GM18861 (cell line): ENCODE results near the gene CDK19.
"Not testable (repeated sequence)": the region's sequence is repeated elsewhere in the genome, so short reads cannot be mapped to it uniquely, and the experiment has no call there.

Source experiments
- ATAC-seq: cut with Tn5 transposase; IDR thresholded peaks from one replicate; pipeline ENCODE4 v1.9.1; 2021; ENCODE audit not compliant: unreplicated experiment

The CDK19 gene

DNA sequence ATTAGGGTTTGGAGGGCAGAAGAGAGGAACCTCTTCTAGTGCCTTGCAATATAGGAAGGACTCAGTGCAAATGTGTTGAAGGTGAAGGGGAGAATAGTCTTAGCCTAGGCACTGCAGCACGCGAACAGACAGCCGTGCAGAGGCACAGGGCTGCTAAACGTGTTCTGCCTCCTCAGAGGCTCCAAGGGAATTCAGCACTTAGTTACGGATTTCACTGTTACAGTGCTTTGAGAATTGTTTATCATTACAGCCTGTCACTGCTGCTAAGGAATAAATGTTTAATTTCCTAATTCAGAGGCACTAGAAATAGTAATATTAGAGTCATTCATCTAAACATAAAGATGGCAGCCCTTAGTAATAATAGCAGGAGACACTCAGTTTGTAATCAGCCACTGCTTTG, 222.5 kb downstream of the CDK19 start:
- no peak for ATAC-seq

DNA sequence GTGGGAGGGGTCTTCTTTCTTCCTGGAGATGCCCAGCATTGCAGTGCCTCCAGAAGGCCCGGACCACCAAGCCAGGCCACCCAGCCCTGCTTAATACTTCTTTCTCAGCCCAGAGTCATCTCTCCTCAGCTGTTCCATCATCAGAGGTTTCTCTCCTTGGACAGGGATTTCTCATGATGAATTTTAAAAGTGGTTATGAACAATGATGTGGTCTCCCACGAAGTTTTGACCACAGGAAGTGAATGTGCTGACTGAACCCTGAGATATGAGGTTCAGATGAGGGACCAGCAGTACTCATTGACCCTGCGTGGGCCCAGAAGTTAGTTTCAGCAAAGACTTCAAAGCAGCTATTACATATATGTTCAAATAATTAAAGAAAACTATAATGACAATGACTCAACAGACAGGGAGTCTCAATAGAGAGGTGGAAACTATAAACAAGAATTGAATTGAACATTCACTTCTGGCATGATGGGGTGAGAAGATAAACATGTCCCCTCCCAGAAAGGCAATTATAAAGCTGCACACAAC, 224.4 kb downstream of the CDK19 start:
- ATAC-seq = no peak

DNA sequence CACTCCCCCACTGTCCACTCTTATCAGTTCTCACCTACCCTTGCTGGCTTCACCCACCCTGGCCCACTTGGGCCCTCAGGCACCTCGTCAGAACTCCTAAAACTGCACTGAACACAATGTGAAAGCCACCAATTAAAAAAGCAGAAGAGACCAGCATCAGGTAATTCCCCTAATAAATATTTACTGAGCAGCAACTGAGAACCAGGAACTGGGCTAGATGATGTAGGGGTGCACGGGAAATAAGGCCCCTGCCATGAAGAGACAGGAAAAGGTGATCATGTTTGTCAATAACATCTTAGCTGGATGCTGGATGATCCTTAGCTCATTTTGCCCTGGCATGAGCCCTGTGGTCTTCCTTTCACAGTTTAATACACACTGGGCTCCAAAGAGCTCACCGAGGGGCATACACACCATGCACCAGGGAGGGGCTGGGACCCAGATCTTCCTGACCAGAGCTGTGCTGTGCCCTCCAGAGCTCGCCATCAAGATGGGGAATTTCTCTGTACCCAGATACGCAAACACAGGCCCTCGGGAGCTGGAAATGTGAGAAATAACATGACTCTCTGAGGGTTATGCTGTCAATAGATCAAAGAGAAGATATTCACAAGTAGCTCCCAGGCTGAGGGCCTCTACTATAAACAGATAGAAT, 225.3 kb downstream of the CDK19 start:
- ATAC-seq = peak; percentile 99

DNA sequence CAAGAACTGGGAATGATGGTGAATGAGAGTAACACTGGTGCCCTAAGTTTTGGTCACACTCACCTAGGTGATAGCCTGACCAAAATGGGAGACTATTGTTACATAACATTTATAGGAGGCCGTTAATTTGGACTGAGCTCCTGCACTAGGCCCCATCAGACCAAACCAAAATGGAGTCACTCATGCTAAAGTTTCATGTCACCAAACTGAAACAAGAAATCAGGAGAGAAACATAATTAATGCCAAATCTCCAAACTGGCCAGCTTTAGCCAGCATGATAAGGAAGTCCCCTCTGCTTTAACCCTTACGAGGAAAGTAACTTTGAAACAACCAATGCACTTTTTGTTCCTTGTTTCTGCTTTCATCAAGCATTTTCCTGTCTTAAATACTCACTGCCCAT, 227.9 kb downstream of the CDK19 start:
- ATAC-seq = no peak

DNA sequence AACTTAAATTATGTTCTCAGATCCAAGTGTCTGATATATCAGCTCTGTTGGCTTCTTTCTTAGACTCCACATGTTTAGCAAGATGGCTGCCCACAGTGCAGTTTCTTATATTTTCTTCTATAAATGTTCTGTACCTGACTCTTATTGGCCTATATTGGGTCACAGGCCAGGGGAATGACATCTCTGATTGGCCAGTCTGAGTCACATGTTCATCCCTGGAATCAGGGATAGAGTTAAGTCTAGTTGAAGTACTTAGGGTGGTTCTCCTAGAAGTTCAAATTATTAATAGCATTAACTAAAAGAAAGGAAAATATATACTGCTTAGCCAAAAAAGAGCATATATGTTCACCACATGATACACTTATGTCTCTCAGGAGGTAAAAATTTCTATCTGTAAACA, 233.6 kb downstream of the CDK19 start:
- ATAC-seq = no peak

DNA sequence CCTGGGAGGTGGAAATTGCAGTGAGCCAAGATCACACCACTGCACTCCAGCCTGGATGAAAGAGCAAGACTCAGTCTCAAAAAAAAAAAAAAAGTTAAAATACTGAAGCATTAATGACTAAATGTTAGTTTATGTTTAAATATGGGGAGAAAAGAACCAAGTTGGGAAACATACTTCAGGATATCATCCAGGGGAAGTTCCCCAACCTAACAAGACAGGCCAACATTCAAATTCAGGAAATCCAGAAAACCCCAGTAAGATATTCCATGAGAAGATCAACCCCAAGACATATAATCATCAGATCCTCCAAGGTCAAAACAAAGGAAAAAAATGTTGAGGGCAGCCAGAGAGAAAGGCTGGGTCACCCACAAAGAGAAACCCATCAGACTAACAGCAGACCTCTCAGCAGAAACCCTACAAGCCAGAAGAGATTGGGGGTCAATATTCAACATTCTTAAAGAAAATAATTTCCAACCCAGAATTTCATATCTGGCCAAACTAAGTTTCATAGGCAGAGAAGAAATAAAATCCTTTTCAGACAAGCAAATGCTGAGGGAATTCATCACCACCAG, 237.6 kb downstream of the CDK19 start:
- not testable (repeated sequence) for ATAC-seq

DNA sequence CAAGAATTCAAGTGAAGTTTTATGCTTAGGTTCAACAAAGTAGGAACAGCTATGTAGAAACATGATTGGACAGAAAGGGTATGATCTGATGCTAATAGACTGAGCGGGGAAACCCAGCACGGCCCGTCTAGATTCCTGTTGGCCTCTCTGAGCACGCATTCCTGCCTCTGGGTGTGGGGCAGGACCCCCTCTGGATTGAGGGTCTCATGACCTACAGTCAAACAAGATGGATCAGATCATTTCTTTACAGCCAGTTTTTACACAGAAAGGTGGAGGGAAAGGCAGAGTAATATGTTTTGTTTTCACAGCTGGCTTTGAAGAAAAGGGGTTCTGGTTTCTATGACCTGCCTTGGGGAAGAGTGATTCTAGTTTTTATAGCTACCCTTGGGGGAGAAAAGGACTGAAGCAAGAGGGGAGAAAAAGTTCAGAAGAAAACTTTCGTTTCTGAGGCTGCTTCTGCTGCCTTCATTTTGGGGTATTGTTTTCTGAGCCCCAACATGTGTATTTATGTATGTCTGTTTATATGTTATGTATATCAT, 239.3 kb downstream of the CDK19 start:
- ATAC-seq = no peak

DNA sequence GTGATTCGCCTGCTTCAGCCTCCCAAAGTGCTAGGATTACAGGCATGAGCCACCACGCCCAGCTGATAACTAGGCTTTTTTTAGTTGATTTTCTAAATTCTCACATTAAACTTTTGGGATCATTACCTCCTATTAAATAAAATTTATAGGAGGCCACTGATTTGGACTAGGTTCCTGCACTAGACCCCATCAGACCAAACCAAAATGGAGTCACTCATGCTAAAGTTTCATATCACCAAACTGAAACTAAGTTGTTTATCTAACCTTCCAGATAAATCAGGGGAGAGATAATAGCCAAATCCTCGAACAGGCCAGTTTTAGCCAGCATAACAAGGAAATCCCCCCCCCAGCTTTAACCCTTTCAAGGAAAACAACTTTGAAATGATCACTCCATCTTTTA, 240.5 kb downstream of the CDK19 start:
- ATAC-seq = no peak

DNA sequence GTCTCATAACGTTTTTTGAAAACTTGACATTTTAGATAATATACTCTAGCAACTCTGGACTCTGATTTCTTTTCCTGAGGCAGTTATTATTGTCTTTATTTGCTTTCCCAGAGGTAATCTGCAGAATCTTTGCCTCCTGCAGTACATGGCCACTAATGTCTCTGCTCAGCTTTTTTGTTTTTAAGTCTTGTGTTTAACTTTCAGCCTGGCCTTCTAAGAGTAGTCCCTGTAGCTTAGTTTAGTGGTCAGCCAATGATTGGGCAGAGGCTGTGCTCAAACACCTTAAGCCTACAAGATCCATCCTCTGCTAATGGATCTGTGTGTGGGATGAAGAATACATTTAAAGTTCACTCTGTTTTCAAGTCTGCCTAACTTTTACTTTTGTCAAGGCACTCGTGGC, 241.7 kb downstream of the CDK19 start:
- no peak for ATAC-seq

DNA sequence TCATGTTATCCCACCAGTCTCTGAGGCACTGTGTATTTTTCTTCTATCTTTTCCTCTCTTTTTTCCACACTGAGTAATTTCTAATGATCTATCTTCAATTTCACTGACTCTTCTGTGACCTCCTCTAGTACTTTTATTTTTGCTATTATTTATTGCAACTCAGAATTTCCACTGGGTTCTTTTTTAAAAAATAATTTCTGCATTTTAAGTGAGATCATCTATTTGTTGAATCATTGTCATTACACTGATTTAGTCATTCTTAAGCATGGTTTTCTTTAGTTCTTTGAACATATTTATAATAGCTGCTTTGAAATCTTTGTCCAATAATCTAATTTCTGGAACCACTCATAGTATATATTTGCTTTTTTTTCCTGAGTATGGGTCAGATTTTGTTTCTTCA, 242.1 kb downstream of the CDK19 start:
- ATAC-seq = no peak

DNA sequence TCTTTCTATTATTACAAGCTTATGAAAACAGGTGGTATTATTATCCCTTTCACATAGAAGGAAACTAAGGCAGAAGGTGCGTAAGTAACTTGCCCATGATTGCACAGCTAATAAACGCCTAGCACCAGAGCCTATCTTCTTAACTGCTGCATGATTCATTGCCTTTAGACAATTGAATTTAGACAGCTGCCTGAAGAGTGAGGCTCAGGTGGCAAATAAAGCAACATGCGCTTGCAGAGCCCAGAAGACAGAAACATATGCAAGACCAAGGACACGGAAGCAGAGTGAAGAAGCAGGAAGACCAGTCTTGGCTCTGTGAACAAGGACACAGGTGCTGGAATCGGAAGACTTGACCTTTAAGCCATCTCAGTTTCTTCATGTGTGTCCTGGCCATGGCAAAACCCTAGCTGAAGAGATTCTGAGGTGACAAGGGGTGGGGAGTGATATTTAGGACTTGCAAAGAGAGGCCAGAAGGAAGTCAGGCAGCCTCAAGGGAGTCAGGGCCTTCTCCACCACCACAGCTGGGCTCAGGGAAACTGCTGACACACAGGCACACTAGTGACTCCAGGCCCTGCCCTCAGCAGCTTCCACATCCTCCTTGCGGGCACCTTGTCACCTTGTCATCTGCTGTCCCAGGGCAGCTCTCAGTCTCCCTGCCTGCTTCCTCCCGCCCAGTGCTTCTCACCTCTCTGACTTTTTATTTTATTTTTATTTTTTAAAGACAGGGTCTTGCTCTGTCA, 247.1 kb downstream of the CDK19 start:
- ATAC-seq = no peak

DNA sequence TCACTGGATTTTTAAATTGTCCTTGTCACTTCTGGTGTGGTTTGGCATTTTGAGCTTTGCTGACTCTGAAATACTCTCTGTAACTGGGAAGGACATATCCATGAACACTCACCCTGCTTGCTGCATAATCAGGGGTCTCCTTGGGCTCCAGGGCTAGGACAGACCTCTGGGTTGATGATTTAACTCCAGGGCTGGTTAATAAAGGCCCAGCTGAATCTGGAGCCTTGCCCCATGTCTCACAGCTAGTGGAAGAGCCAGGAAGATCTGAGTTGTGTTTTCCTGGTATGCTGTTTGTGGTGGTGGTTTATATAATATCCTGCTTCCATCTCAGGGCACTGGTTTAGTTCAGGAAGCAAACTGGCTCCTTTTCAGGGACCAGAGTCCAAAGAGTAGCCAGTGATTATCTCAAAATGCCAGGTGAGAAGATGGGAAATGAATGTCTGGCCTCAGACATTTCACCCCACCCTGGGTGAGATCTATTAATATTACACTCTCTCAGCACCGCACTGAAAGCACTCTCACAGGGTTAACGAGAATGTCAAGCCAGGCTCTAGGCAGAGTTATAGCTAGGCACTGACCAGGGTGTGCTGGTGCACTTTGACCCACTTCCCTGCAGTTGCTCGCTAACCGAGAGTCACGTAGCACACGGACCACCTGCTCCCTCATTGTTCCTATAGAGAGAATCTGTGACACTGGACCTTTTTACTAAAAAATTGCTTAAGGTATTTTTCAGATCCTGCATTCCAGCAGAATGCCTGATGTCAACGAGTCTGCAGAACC, 248.7 kb downstream of the CDK19 start:
- no peak for ATAC-seq

DNA sequence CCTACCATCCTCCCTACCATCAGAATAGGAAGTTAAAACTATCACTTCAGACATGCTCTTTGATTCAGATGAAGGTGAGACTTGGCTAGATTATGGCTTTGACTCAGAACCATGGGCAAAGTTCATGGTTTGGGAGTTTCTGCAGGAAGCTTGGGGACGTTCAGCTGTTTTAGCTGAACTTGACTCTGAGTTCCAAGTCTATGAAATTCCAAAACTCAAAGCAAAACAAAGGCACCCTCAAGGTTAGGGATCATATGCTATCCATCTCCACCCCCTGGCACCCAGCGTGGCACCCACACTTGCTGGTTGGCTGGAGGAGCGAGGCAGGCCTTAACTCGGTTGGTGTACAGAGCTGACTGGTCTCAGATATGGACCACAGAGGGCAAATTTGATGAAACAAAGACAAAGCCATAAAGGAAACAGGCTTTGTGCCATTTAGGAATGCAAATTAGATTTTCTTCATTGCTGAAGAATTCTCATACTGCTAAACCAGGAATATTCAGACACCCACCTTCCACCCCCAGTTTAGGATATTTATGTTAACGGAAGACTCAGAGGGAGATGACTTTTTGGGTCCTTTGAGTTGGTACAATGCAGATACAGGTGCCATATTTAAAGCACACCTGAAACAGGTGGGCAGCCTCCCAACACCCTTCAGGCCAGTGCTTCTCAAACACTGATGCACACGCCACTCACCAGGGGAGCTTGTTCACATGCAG, 250.4 kb downstream of the CDK19 start:
- no peak for ATAC-seq

DNA sequence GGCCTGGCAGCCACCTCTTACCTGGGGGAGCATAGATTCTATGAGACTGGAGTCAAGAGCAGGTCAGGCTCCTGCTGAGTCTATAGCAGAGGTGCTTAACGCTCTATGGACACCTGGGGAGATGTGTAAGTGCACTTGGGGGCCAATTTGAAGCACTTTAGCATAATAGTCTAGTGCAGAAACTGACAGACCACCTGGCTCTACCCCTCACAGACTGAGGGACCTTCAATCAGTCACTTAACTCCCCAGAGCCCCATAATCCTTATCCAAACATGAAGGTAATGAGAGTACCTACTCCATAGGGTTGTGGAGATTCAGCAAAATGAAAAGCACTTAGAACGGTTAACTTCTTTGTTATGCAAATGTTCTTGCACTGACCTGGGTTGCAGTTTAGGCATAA, 251.6 kb downstream of the CDK19 start:
- ATAC-seq = no peak

DNA sequence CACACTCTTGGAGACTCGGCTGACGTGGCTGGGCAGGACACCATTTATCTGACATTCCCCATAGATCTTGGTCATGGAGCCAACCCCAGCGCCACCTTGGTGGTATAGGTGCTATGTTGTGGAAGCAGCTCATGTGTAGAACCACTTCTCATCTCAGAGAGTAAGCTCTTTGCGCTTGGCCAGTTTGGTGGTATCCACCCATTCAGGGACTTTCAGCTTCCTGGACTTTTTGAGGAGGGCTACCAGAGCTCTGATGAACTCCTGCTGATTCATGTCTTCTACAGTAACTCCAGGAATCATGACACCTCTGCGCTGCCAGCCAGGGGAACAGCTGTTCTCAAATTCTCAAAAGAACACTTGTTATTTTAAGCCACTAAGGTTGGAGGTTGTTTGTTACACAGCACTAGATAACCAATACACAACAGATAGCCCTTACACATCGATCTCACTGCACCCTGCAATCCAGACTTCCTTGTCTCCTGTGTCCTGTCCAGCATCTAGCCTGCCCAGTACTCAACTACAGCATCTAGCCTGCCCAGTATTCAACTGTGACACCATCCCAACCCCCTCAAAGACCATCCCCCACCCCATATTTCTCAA, 252.9 kb downstream of the CDK19 start:
- no peak for ATAC-seq

DNA sequence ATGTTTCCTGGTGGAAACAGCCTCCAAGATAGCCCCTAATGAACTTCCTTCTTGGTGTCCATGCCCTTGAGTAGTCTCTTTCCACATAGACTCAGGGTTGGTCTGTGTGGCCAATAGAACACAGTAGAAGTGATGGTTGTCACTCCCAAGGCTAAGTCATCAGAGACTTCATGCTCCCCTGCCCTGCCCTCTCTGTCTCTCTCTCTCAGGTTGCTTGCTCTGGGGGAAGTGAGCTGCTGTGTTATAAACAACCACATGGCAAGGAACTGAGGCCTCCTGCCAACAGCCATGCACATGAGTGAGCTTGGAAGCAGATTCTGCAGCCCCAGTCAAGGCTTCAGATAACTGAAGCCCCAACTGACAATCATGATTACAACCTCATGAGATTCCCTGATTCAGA, 253.6 kb downstream of the CDK19 start:
- no peak for ATAC-seq

DNA sequence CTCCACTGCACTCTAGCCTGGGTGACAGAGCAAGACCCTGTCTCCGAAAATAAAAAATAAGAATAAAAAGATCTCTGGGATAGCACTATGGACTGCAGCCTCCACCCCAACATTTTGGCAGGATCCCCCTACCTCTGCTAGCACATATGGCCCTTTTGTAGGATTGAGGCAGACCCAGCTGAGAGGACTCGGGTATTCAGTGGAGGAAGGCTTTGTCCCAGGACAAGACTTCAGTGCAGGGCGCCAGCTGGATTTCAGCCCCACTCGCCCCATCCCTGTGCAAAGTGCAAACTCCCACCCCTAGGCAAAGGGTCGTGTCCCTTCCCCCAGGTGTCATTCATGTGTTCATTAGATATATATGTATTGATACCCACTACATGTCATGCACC, 254.3 kb downstream of the CDK19 start:
- ATAC-seq = no peak

DNA sequence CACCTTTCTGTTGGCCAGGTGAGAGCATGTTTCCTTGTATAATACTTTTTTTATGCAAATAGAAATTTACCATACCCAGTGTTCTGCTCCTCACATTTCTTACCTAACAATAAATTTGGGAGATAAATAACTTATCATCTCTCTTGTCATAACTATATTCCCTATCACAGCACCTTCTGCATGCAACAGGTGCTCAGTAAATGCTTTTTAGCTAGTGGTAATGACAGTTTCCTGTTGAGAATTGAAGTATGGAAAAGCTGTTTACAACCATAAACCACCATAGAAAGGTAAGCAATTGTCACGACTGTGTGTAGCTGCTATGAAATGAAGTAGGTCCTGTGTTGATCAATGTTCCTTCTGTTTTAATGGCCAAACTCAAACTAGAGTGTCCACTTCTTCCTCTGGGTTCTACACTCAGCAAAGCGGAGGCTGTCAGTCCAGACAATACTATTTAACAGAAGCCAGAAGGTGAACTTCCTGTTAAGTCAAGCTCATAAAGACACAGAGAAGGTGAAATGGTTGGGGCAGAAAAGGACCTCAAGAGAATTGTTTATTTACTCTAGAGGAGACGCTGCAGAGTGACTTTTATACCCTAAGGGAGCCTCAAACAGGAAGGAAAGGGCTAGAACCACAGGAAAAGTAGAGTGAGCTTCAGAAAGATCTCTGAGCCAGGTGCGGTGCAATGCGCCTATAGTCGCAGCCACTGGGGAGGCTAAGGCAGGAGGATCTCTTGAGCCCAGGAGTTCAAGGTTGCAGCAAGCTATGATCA, 254.8 kb downstream of the CDK19 start:
- peak; percentile 45 for ATAC-seq
